ENCODE data around the gene ABCG2.
"Not testable (repeated sequence)": the region's sequence is repeated elsewhere in the genome, so short reads cannot be mapped to it uniquely, and the experiment has no call there.

Gene ABCG2

DNA sequence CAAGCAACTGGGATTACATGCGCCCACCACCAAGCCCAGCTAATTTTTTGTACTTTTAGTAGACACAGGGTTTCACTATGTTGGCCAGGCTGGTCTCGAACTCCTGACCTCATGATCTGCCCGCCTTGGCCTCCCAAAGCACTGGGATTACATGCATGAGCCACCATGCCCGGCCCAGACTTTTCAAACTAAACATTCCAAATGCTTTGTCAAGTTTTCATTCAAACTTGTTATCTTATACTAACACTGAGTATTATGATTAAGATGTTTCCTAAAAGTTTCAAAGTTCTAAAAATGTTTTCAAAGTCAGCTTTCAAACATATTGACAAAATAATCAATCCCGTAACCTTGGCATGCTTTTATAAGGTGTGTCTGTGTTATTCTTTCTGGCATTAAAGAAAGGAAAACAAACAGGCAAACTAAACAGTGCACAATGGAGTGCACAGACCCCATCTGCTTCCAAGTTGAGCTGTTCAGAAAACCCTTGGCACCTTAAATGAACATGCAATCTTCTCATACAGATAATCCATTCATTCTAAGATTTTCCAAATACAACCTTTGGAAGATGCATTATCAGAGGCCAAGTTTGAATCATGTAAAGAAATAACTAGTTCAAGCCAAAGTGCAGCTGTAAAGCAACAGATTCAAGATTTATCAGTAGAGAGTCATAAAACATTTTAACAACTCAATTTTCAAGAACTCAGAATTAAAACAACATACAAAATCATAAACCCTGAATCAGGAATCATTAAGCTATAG, 49.1 kb downstream of the ABCG2 start:
- DNase-seq: no peak

DNA sequence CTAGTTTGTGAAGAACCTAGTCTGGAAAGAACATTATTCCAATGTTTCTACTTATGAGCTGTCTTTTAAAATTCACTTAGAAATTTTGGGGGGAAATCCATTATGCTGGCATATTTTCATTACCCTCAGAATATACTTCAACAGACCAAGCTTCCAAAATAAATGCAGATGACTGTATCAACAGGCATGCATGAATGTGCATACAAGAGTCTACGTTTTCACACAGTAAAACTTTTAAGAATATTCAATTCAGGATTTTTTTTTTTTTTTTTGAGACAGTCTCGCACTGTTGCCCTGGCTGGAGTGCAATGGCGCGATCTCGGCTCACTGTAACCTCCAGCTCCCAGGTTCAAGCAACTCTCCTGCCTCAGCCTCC, 49.7 kb downstream of the ABCG2 start:
- no peak for DNase-seq

DNA sequence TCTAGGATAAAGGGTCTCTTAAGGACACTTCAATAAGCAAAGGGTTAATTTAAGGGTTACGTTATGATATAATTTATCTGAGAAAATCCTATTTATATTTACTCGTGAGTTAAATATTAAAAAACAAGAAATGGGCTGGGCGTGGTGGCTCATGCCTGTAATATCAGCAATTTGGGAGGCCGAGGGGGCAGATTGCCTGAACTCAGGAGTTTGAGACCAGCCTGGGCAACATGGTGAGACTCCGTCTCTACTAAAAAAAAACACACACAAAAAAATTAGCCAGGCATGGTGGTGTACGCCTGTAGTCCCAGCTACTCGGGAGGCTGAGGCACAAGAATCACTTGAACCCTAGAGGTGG, 50.4 kb downstream of the ABCG2 start:
- DNase-seq: not testable (repeated sequence)

DNA sequence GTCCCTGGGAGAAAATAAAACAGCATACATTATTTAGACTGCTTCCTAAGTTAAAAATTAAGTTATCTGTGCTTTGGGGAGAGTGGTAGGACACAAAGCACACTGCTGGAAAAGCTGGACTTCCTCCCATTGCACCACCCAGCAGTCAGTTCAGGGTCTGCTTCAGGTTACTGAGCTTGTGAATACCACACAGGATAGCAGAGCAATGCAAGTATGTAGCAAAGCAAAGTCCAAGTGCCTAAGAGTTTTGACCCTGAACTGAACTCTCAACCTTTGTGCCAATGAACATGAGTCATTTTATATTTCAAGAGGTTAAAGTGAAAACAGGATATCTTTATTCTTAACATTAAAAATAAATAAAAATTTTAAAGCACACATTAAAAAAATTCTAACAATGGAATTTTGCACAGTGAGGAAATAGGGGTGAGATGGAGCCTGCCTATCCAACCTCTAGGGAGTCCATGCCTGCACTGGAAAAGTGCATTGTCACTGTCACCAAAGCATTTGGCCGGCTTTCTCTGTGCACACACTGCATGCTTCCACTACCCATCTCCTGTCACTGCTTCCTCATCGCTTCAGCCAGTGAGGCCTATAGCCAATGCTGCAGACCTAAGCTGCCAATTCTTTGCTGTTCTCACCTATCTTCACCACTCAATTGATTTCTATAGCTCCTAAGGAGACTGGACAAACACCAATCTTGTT, 50.9 kb downstream of the ABCG2 start:
- DNase-seq: no peak

DNA sequence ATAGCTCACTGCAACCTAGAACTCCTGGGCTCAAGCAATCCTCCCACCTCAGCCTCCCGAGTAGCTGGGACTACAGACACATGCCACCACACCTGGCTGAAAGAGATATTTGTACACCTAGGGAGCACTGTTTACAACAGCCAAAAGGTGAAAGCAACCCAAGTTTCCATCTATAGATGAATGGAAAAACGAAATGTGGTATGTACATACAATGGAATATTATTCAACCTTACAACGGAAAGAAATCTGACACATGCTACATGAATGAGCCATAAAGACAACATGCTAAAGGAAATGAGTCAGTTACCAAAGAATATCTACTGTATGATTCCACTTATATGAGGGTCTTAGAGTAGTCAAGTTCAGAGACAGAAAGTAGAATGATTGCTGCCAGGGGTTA, 52.2 kb downstream of the ABCG2 start:
- no peak for DNase-seq

DNA sequence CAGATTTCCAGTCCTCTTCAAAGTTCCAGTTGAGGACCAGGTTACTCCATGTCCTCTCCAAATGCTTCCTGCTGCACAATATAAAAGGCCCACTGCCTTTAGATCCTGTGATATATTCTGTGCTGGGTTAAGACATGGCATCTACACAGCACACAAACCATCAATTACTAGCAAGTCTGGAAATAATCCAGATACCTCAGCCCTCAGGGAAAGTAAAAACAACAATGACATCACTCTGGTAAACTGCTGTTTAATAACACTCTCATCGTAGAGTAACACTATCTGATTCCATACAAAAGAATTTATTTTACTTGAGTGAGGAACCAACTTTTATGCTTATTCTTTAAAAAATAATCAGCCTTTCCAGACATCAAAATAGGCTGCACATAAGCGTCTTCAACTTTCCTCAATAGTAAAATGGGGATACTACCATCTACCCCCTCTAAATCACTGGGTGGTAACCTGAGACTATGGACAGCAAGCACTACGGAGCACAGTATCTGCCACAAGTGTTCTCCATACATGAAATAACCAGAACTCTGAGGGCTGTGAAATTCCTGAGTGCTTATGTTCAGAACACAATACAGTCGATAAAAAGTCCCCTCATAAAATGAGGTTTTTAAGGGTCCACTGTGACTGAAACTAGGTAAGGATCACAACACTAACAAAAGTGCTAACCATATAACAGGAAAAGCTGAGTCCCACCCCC, 53.4 kb downstream of the ABCG2 start:
- DNase-seq: no peak

DNA sequence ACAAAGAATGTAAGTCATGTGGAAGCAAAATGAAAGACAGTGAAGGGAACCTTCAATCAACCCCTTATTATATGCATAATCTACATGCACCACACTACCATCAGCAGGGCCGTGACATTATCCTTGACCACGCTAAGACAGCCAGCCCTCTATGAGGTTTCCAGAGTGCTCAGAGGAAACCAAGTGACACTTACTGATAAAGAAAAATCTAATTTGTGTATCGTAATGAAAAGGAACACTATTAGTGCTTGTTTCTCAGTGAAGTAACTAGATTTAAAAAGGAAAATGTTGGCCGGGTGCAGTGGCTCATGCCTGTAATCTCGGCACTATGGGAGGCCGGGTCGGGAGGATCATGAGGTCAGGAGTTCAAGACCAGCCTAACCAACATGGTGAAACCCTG, 56.4 kb downstream of the ABCG2 start:
- DNase-seq: no peak

DNA sequence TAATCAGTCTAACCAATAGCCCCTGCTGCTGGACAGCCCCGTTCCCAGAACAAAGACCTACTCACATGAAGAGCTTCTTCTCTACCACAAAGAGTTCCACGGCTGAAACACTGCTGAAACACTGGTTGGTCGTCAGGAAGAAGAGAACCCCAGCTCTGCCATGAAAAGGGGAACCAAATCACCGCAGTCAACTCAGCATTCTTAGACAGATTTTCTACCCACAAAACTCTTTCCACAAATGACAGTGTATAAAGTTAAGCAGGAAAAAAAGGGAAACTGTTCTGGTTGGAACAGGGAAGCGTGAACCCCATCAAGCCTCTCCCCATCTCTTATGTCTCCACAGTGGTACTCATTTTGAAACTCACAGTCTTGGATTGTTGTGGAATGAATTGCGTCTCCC, 57.3 kb downstream of the ABCG2 start:
- no peak for DNase-seq

DNA sequence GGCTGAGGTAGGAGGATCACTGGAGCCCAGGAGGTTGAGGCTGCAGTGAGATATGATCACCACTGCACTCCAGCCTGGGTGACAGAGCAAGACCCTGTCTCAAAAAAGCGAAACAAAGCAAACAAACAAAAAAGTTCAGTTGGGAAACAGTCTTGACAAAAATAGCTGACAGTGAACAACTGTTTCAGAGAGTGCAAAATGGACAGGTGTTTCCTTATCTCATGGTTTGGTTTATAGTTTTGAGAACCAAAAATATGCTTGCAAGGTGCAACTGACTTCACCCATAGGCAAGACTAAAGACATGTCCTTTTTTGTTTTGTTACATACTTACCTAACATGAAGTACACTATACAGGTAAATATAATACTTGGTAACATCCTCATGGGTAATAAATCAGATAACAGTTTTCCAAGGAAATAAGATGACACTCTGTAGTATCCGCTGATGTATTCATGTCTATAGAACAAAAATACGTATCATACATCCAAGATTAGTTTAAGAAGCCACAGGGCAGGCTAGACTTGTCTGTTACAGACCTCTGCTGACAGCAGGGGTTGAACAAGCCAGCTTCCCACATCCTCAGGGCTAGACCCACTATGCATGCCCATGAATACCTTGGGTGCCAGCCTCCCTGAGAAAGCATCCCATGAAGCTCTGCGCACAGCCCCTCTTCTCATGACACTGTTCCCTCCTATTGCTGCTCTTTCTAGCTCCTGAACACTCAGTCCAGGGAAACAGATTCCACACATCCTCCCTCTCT, 59.3 kb downstream of the ABCG2 start:
- DNase-seq: no peak

DNA sequence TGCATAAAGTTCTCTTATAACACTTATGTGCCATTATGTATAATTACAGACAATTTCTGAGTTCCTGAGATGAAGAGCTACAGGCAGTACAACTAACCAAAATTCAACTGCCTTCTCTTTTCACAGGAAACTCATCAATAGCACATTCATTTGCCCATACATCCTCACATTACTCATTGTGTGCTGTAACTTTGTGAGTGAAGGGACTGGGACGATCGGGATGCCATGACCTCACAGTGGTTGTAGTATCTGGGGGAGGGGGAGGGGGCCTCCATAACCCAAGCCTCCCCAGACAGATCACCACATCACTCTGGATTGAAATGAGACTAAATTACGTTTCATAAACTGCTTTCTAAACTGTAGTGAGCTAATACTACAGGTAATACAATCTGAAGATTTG, 60.7 kb downstream of the ABCG2 start:
- DNase-seq: no peak

DNA sequence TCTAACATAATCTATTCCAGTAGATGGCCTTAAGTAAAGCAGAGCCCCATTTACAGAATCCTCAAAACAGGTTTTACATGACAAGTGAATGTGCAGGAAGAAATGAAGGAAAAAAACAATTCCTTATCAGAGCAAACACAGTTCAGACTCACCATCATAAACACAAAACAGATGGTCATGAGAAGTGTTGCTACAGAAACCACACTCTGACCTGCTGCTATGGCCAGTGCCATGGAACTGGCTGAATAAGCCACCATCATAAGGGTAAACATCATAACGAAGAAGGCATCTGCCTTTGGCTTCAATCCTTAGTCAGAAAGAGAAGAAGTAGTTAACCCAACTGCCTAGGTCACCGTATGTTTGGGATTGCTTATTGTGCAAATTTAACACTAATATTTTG, 61.1 kb downstream of the ABCG2 start:
- DNase-seq: no peak

DNA sequence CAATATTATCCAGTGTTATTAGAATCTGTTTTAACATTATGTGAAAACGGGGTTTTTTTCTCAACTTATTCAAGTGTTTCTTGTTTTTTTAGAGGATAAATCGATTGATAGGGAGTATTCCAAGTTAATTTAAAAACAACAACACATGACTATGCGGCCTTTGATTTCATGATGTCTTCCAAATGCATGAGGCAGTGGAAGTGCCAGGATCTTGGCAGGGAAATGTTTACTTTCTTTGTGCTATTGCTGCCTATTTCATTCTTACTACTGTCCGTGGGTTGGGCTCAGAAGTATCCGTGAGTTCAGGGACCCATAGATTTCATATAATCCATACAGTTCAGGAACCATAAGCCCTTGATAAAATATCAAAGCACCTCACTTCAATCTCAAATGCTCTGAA, 64.6 kb downstream of the ABCG2 start:
- DNase-seq: no peak

DNA sequence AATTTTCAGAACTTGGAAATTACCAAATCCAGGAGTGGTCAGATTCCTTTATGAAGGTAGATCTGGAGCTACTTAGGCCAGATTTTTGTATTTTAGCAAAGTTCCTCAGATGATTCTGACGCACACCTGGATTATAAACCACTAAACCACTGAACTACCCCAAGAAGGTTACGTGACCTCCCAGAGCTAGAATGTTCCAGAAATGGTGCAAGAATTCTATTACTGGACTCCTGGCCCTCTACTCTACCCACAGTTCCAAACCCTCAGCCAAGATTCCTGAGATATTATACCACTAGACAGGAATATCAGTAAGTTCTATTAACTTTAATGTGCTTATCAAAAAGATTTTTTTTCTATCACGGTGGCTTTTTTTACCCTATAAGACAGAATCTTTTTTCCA, 67.1 kb downstream of the ABCG2 start:
- DNase-seq: no peak

DNA sequence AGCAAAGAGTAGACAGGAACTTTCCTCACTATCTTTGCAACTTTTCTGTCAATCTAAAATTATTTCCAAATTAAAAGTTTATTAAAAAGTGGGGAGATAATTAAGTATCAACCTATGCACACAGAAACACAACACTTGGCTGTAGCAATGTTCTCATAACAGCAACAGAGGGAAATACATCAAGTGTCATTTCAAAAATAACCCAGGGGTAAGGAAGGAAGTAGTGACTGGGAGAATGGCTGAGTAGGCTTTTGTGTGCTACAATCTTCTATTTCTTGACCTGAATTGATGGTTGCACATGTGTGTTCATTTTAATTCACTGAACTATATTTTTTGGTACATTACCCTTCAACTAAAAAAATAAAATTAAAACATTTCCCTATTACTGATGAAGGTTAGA, 67.5 kb downstream of the ABCG2 start:
- DNase-seq: no peak

DNA sequence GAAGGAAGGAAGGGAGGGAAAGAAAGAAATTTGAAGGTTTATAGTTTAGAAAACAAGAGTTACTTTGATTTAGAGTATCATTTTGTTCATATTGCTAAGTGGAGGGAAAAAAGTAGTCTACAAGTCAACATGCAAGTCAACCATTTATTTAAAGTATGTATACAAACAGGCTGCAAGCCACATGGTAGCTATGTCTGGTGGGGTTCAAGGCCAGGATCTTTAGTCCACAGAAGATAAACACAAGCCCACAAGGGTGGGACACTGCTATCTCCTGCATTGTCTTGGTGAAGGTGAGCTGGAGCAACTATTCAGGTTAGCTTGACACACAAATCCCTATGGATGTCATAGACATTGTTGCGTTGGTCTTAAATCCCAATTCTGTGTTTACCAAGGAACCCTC, 71.4 kb downstream of the ABCG2 start:
- DNase-seq: no peak

DNA sequence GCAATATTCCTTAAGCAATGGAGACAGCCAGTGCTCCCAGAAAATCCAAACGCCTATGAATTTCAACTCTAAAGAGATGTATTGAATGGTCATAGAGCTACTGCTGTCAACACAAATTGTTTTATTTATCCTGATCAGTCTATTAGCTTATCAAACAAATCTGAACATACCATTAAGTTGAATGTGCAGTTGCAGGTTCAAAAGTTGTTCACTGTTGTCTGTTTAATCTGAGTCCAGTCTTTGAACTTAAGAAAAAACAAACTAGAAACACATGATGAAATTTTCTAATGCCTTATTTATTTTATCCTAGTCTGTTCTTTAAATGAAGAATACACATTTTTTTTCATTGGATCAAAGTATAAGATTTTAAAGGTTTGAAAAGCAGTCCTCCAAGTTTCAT, 77.8 kb downstream of the ABCG2 start:
- no peak for DNase-seq

DNA sequence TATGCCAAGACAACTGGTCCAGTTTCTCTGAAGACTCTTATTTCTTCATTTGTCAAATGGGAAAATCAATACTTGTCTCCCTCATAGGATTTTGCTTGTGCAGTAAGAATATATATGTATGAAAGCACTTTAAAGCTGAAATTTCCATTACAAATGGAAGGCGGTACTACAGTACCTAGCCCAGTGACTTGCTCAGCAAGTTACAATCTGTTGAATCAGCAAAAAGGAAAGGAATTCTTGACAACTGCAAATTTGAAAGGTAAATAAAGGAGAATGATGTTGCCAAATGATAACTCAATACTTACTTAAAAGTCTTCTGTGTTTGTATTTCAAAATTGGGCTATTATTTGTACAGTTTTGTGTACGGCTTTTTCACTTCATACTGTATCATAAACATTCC, 79.9 kb downstream of the ABCG2 start:
- DNase-seq: no peak

DNA sequence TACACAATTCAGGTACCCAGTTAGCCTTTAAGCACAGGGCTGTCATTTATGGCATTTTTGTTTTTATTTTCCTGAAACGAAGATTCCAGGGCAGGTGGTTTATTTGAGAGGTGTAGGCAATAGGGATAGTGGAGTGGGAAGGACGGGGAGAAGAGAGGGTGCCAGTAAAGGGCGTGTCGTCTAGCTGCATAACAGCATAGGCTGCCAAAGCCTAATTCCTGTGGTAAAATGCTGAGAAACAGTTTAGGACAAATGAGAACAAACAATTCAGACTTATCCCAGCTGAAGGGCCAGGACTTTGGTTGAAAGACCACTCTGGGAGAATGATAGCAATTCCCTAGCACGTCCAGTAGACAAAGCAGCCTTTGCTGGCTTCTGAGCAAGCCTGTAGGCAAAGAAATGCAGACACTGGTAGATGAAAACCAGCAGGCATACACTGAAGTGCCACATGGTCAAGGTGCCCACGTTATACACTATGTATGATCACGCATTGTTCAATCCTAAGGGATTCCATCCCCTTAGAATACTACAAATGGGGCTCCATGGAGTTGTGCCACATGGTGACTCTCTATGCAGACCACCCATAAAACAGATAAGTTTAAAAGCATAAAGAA, 80.4 kb downstream of the ABCG2 start:
- DNase-seq: no peak

DNA sequence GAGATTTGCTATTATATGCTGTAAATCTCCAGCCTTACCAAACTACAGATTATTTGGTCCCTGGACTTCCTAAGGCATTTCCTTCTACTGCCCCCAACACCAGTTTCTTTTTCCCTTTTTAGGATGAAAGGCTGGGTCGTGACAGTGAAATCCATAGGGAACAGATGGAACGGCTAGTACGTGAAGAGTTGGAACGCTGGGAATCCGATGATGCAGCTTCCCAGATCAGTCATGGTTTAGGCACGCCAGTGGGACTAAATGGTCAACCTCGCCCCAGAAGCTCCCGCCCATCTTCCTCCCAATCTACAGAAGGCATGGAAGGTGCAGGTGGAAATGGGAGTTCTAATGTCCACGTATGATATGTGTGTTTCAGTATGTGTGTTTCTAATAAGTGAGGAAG, 83.1 kb downstream of the ABCG2 start:
- no peak for DNase-seq

DNA sequence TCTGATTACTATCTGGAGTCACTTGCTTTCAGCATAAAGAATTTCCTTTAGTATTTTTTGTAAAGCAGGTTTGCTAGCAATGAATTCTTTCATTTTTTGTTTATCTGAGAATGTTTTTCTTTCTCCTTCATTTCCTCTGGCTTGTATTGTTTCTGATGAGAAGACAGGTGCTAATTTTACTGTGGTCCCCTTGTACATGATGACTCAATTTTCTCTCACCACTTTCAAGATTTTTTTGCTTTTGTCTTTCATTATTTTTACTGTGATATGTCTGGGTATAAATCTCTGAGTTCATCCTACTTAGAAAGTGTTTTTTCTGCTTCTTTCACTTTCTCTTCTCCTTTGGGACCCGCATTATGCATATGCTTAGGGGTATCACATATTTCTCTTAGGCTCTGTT, 88.4 kb downstream of the ABCG2 start:
- DNase-seq: no peak

DNA sequence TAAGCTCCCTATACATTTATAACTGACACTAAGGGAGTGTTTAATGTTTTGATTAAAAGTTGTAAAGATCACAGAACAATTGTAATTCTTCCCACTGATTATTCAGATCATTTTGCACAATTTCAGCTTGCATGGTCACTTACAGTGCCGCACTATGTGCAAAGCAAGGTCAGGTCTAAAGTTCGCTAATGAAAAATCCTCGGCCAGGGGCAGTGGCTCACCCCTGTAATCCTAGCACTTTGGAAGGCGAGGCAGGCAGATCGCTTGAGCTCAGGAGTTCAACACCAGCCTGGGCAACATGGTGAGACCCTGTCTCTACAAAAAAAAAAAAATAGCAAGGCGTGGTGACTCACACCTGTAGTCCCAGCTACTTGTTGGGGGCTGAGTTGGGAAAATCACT, 94.0 kb downstream of the ABCG2 start:
- no peak for DNase-seq

DNA sequence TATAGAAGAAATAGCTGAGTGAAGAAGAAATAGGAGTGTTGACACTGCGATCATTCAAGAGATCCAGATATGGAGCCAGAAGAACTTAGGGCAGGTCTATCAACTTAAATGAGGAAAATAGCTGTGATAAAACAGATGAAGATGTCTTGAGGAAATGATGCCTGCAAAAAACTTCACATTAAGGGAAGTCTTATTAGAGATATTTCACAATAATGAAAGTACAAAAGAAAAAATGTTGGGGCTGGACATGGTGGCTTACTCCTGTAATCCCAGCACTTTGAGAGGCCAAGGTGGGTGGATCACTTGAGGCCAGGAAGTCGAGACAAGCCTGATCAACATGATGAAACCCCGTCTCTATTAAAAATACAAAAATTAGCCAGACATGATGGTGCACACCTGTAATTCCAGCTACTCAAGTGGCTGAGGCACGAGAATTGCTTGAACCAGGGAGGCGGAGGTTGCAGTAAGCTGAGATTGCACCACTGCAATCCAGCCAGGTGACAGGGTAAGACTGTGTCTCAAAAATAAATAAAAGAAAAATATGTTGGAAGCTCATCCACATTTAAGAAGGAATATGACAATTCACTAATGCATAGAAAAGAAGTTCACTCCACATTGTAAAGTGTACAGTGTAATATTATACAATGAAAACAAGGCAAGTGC, 94.7 kb downstream of the ABCG2 start:
- no peak for DNase-seq

DNA sequence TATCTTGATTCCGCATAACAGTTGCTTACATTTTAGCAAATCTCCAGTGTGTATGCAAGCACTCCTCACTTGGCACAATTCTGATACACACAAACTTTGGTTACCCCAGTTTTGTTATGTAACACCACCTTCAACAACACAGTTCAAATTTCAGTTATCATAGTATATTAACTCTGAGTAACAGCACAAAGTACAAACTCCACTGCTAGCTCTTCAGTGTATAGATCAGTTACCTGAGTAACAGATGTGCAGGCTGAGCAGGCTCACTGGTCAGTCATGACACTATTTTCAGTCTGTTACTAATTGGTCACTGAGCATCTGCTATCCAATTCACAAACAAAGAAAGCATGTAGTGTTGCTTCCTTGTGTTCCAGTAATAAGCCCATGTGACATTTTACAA, 95.6 kb downstream of the ABCG2 start:
- DNase-seq: no peak
